Esophagus mucosa (tissue), 1 donor: Measurements from ENCODE around the gene ALOXE3. TPM values are rescaled to one million over a fixed set of nuclear protein-coding genes. Genes with fewer than 3 reads are reported as not detected.
"Not testable (repeated sequence)": the region's sequence is repeated elsewhere in the genome, so short reads cannot be mapped to it uniquely, and the experiment has no call there.

Source experiments
- ATAC-seq: fragments of 200-7000 bp; cut with Tn5 transposase; one replicate; pipeline ENCODE4 v1.9.1; 2020
- total RNA-seq: library from RNA; stranded (reverse); gene quantifications from one replicate; pipeline ENCODE4 v1.2.4, GENCODE V29; 2023
- donor health status: DM: yes; HTN: yes; CAD: no.

Gene ALOXE3
- total RNA-seq, 1 donor from 2014 or later, result 4.0 TPM

- peak; percentile 90 for ATAC-seq
Observed at GRCh38 chr17:8091033-8091687, 27.2 kb downstream of the ALOXE3 start.

DNA sequence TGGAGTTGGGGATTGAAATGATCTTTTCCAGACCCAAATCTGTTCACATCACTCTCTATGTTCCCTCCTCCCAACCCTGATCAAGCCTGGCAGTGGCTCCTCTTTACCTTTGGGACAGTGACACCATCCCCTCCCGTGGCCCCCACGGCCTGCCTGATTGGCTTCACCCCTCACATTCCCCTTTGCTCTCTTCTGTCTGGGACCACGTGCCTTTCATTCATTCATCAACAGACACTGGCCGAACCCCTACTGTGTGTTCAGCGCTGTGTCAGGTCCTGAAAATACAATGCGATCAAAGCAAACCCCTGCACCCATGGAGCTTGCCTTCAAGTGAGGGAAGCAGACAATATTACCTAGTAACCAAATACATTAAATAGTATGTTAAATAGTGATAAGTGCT lies 28.6 kb downstream of the ALOXE3 start:
- ATAC-seq, result no peak

- ATAC-seq, result no peak
Observed at GRCh38 chr17:8087952-8088230, 30.4 kb downstream of the ALOXE3 start.

GRCh38 chr17:8087075-8087951 lies 31.0 kb downstream of the ALOXE3 start, which contains the start of gene ALOX12B:
Gene ALOX12B, minus strand, starts transcription at chr17:8087716. Its CDS starts 274 bp downstream, at chr17:8087442.
- ATAC-seq, result peak; percentile 42

DNA sequence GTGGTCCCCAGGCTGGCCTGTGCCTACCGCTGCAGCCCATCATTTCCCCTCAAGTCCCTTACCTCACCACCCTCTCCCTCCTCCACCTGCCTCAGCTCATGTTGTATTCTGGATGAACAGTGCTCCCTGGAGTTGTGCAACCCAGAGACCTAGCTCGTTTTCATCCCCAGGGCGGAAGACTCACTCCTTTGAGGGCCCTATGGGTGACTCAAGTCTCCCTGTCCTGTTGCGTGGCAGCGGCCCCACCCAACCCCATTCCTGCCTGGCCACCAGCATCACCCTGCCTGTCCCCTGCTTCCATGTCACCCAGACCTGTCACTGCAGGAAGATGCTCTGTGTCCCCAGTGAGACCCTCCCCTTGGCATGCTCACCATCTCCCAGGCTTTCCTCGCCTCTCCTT lies 34.1 kb downstream of the ALOXE3 start:
- ATAC-seq, result peak; percentile 63

GRCh38 chr17:8082292-8082691 lies 36.0 kb downstream of the ALOXE3 start:
- no peak for ATAC-seq

GRCh38 chr17:8081876-8082275 lies 36.4 kb downstream of the ALOXE3 start:
- ATAC-seq, result no peak

DNA sequence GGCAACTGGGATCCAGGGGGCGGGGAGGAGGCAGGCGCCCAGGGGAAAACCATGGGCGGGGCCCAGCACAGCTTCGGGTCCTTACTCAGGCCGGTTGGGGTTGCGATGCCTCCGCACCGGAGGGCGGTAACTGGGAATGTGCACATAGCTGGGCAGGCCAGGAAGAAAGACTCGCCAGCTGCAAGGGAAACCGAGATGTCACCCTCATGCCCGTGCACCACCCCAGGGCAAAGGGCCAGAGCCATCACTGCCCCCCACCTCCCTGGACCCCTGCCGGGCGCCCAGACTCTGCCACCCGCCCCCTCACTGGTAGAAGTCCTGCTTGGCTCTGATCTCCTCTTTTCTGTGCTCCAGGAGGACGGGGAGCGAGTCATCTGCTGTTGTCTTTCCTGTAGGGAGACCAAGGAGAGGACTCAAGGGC lies 37.5 kb downstream of the ALOXE3 start:
- ATAC-seq, result peak; percentile 11

DNA sequence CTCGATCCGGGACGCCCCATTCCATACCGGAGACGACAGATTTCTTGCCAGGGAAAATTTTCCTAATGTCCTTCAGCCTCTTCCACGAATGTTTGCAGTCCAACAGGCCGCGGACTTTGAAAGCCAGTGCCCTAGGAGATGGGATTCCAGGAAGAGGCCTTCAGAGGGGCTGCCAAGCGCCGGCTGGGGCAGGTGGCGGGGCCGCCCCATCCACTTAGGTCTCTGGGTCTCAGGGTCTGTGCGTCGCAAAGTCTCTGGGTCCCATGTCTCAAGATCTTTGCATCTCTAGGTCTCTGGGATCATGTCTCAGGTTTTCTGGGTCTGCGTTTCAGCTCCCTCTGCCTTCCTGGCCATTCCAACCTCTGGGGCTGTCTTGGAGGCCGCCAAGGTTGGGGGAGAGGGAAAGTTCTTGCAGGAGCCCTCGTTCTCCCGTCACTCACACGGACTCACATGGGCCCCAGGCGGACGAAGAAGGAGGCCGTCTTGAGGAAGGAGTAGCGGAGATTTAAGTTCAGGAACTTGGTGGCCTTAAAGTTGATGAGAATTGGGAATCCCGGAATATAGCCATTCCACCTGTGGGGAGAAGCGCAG lies 38.0 kb downstream of the ALOXE3 start:
- no peak for ATAC-seq

DNA sequence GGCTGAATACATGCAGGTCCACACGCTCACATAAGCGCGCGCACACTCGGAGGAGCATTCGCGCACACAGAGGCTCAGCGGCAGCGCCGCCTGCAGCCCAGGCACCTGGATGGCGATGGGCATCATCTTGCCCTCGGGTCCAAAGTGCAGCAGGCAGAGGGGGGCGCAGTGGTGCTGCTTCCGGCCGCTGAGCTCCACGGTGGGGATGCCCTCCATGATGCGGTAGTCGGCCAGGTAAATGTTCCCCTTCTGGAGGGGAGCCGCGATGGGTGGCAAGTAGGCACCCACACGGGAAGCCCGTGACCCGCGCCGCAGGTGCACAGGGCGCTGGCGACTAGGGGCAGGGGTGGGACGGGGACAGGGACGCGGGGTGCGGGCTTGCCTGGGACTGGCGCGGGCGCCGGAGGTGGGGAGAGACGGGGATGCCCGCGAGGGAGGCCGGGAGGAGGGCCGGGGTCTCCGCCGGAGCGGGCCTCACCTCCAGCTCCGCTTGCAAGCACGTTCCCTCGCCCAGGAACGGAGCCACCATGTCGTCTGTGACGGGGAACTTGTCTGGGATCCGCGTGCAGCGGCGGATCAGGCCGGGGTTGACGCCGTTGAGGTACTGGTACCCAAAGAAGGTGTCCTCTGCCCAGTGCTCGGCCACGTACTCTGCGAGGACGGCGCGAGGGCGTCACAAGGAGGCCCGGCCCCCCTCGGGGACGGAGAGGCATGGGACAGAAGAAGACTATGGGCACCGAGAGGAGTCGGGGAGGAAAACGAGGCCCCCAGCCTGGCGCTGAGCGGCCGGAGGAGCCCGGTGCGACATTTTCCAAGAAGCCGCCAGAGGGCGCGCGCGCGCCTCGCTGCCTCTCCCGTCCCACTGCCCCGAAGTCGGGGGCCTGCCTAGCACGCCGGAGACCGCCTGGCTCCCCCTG lies 38.8 kb downstream of the ALOXE3 start:
- ATAC-seq, result peak; percentile 55

- ATAC-seq, result not testable (repeated sequence)
Observed at GRCh38 chr17:8077939-8078338, 40.4 kb downstream of the ALOXE3 start.

DNA sequence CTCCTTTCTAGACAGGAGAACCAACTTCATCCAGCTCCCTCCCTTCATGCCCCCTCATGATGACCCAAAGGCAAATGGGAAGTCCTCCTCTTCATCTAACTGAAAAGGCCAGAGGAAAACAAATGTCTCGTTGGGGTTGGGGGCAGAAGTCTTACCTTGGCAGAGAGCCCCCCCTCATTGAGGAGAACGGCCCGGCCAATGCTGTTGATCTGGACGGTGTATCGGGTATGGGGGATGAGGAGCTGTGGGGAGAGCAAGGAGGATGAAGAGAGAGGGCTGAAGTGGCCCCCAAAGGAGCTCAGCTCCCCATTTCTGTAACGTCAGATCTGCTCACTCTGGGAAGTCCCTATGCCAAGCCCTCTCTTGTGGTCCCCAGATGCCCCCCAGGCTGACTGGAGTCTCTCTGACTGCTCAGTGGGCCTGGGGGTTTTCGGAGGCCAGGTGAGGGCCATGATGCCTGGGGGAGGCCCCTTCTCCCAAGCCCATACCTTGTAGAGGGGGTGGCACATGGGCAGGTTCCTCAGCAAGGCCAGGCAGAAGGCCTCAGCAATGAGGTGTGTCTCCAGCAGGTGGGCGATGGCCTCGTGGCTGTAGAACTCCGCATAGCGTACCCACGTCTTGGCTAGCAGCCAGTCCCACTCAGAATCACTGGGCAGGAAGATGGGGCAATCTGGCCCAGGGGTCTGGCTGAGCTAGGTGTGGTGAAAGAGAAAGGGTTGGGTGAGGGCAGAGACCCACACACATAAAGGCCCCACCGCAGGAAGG lies 41.6 kb downstream of the ALOXE3 start:
- ATAC-seq, result no peak

DNA sequence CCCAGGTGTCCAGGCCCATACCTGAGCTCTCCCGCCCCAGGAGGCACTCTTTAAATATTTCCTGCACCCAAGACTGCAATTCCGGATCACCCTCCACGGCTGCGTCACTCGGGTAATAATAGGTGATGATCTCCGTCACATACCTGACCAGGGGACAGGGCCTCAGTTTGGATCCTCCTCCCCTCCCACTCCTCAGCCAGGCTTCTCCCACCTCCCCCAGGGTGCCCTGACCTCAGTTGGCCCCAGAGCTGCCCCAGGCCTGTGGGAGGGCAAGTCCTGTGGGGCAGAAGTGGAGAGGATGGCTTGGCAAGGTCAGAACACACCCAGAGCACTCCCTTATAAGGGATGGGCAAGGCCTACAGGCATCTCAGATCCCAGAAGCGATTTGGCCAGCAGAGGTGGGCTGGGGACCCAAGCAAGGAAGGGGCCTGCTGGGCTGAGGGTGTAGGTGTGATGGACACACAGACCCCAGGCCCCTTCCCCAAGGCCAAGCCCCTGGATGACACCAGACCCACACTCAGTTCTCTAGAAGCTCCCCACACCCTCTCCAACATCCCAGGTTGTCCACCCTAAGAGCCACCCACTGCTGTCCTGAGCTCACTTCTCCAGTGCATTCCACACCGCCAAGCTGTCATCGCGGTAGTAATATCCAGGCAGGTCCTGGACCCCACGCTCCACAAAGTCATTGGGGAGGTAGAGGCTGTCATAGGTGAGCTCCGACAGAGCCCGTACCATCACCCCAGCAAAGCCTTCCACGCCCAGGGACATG lies 42.6 kb downstream of the ALOXE3 start:
- no peak for ATAC-seq

GRCh38 chr17:8075081-8075480 lies 43.2 kb downstream of the ALOXE3 start:
- no peak for ATAC-seq

- no peak for ATAC-seq
Observed at GRCh38 chr17:8074554-8074953, 43.8 kb downstream of the ALOXE3 start.

GRCh38 chr17:8073627-8074484 lies 44.5 kb downstream of the ALOXE3 start:
- ATAC-seq, result peak; percentile 67

DNA sequence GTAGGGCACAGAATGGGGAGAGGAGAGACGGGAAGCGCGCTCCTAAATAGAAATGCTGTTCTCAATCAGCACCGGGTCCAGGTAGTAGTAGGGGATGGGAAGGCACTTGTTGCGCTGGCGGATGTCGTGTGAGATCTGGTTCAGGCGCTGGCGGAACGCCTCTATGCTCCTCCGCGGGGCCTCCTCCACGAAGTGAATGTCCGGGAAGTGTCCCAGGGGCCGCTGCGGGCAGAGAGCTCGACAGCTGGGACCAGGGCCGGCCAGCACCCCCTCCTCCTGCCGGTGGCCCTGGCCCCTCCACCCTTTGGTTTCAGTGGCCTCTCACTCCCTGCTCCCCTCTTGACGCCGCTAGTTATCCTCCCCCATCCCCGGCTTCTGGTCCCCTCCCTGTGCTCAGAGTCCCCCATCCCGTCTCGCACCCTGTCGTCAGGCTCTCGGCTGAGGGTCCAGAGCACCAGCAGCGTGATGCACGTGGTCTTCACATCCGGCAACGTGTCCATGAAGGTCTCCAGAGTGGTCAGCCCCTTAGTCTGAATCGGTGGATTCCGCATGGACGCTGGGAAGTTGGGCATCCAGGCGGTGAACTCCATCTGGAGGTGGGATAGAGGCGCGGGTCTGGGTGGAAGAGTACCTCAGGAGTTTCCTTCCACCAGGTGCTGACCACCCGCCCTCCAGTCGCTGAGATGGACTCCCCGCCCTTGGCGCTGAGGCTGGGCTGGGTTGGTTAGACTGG lies 45.4 kb downstream of the ALOXE3 start:
- ATAC-seq, result no peak

DNA sequence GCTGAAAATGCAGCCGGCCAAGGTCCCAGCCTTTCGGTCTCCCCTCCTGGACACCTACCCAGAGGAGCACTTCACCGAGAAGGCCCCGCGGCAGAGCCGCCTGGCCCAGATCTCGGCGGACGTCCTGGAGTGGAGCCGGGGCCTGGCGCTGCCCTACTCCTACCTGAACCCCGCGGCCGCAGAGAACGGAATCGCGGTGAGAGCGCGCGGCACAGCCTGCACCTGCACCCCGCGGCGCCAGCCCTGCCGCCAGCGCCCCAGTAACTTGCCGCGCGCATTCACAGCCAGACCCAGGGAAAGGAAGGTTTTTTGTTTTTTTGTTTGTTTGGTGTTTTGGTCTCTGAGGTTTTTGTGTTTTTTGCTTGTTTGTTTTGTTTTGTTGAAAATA lies 46.0 kb downstream of the ALOXE3 start:
- peak; percentile 9 for ATAC-seq

GRCh38 chr17:8071496-8071895 lies 46.8 kb downstream of the ALOXE3 start:
- ATAC-seq, result no peak

GRCh38 chr17:8069587-8069860 lies 48.8 kb downstream of the ALOXE3 start:
- peak; percentile 27 for ATAC-seq
